ENCODE data around the gene RBM10. TPM values are rescaled to one million over a fixed set of nuclear protein-coding genes. Genes with fewer than 3 reads are reported as not detected.

Gene RBM10
- total RNA-seq, 1 experiment from 2014 or later, result 41.0 TPM

DNA sequence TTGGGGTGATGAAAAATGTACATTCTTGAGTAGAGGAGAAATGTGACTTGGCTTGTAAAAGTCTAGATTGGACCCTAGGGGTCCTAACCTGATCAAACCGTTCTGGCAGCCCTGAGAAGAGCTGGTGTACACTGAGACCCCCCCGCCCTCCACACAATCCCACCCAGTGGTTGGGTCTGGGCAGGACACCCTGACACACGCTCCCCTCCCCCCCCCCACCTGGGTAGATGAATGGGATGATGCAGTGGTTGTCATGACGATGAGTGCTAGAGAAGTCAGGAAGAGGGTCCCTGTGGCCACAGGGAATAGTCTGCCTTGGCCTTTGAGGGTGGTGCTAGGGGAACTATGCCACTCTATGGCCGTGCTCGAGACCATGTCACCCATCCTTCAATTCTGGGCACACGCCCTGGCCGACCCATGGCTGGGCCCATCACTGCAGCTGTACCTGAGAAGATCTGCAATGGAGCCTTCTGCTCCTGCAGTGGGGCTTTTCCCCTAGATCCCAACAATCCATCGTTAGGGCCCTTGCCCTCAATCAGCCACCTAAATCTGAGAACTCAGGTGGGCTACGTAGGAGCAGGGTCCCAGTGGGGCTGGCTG is 77.8 kb downstream of the RBM10 start:
- peaks cover 56% of the 10 kb centered on the region for H3K36me3 Mint-ChIP-seq (ENCODE audit: insufficient read depth, unreplicated experiment)
- H3K4me3 Mint-ChIP-seq (ENCODE audit: unreplicated experiment), result no peak overlapping the region
- Histone ChIP-seq H3K4me1 (no peaks in the 10 kb centered on the region), H3K36me3 (ENCODE audit: control insufficient read depth, insufficient read depth, low read length) (peaks cover 2% of the 10 kb centered on the region; the same call in 1 of the 2 replicates), H3K4me3 (ENCODE audit: low read depth, low read length) (no peak overlapping the region), H3K9me3 (no peaks in the 10 kb centered on the region), H3K27me3 (replicated peaks; ENCODE audit: control insufficient read depth, insufficient read depth, low read length) (no peaks in the 10 kb centered on the region)
- ChIA-PET POLR2A (no interaction called here), CTCF (interaction anchor here (0.6 kb wide), 1 partner anchor 27 kb away, joined by 3 read pairs; no protein-coding TSS in a partner anchor)
- H3K9me3 Mint-ChIP-seq (ENCODE audit: unreplicated experiment), result no peaks in the 10 kb centered on the region
- H3K4me1 Mint-ChIP-seq (ENCODE audit: low read depth, unreplicated experiment), result peaks cover 15% of the 10 kb centered on the region
- no peak overlapping the region for H3K27ac Mint-ChIP-seq (ENCODE audit: unreplicated experiment)
- DNase-seq, result no peak
- H3K27me3 Mint-ChIP-seq (ENCODE audit: insufficient read depth, unreplicated experiment), result no peaks in the 10 kb centered on the region
- TF ChIP-seq, protein P1, sequence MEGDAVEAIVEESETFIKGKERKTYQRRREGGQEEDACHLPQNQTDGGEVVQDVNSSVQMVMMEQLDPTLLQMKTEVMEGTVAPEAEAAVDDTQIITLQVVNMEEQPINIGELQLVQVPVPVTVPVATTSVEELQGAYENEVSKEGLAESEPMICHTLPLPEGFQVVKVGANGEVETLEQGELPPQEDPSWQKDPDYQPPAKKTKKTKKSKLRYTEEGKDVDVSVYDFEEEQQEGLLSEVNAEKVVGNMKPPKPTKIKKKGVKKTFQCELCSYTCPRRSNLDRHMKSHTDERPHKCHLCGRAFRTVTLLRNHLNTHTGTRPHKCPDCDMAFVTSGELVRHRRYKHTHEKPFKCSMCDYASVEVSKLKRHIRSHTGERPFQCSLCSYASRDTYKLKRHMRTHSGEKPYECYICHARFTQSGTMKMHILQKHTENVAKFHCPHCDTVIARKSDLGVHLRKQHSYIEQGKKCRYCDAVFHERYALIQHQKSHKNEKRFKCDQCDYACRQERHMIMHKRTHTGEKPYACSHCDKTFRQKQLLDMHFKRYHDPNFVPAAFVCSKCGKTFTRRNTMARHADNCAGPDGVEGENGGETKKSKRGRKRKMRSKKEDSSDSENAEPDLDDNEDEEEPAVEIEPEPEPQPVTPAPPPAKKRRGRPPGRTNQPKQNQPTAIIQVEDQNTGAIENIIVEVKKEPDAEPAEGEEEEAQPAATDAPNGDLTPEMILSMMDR (IDR thresholded peaks at IDR 0.05; ENCODE audit: insufficient read depth in 1 of 2, low read depth in 1 of 2, low read length in 1 of 2, severe bottlenecking in 1 of 2, unreplicated experiment in 1 of 2), result no peak
- no TSS peak for BruUV-seq (replicated peaks)
- intact Hi-C loops (cut with micrococcal nuclease; ENCODE audit: unreplicated experiment), result no loop called here

DNA sequence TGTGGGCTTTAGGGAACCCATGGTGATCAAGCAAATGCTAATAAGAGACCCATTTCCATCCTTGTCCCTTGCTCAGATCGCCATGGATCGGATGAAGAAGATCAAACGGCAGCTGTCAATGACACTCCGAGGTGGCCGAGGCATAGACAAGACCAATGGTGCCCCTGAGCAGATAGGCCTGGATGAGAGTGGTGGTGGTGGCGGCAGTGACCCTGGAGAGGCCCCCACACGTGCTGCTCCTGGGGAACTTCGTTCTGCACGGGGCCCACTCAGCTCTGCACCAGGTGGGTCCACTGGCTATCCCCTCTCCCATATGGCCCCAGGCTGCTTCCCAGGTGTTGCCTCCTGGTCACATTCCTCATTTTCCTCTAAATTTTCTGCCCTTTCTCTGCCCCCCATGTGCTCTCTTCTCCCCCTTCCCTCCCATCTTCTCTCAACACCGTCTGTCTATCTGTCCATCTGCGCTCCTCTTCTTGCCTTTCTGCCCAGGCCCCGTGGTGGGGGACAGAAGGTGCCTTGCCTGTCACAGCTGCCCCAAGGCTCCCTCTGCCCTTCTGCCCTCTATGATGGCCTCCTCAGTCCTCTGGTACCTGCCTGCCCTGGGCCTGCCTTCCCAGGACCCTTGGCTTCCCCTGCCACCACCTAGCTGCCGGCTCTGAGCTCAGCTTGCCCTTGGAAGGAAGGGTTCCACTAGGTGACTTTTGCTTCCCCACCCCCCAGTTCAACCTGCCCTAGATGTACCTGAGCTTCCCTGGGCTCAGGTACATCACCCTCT is 78.6 kb downstream of the RBM10 start:
- H3K9me3 ChIP-seq, result no peaks in the 10 kb centered on the region
- CTCF ChIA-PET, result interaction anchor here (1.3 kb wide), 1 partner anchor 89 kb away, joined by 5 read pairs; no protein-coding TSS in a partner anchor
- BruUV-seq (replicated peaks), result no TSS peak
- TF ChIP-seq, protein P1 (IDR thresholded peaks at IDR 0.05; ENCODE audit: insufficient read depth in 1 of 2, low read depth in 1 of 2, low read length in 1 of 2, severe bottlenecking in 1 of 2, unreplicated experiment in 1 of 2), result no peak
- H3K27me3 Mint-ChIP-seq (ENCODE audit: insufficient read depth, unreplicated experiment), result no peaks in the 10 kb centered on the region
- no peaks in the 10 kb centered on the region for H3K9me3 Mint-ChIP-seq (ENCODE audit: unreplicated experiment)
- POLR2A ChIA-PET, result no interaction called here
- H3K4me3 Mint-ChIP-seq (ENCODE audit: unreplicated experiment), result no peak overlapping the region
- H3K4me3 ChIP-seq (ENCODE audit: low read depth, low read length), result no peak overlapping the region
- no peak for DNase-seq
- H3K36me3 ChIP-seq (ENCODE audit: control insufficient read depth, insufficient read depth, low read length), result peaks cover 2% of the 10 kb centered on the region; the same call in 1 of the 2 replicates
- H3K27me3 ChIP-seq (replicated peaks; ENCODE audit: control insufficient read depth, insufficient read depth, low read length), result no peaks in the 10 kb centered on the region
- H3K36me3 Mint-ChIP-seq (ENCODE audit: insufficient read depth, unreplicated experiment), result peaks cover 56% of the 10 kb centered on the region
- intact Hi-C loops (cut with micrococcal nuclease; ENCODE audit: unreplicated experiment), result no loop called here
- no peak overlapping the region for H3K27ac Mint-ChIP-seq (ENCODE audit: unreplicated experiment)
- peaks cover 15% of the 10 kb centered on the region for H3K4me1 Mint-ChIP-seq (ENCODE audit: low read depth, unreplicated experiment)
- H3K4me1 ChIP-seq, result no peaks in the 10 kb centered on the region

DNA sequence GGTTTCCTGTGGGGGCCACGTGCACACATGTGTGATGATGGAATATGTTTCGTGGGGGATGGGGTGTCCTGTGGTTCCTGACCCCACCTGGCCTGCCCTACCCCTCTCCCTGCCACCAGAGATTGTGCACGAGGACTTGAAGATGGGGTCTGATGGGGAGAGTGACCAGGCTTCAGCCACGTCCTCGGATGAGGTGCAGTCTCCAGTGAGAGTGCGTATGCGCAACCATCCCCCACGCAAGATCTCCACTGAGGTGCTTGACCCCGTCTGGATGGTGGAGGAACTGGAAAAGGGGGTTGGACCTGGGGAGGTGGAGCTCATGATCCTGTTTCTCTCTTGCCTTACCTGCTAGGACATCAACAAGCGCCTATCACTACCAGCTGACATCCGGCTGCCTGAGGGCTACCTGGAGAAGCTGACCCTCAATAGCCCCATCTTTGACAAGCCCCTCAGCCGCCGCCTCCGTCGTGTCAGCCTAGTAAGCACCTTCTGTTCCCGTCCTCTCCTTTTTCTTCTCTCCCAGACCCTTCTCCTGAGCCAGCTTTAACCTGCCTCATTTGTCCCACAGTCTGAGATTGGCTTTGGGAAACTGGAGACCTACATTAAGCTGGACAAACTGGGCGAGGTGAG is 79.4 kb downstream of the RBM10 start:
- Mint-ChIP-seq H3K9me3 (ENCODE audit: unreplicated experiment) (no peaks in the 10 kb centered on the region), H3K36me3 (ENCODE audit: insufficient read depth, unreplicated experiment) (peaks cover 57% of the 10 kb centered on the region), H3K4me1 (ENCODE audit: low read depth, unreplicated experiment) (peaks cover 12% of the 10 kb centered on the region), H3K4me3 (ENCODE audit: unreplicated experiment) (no peak overlapping the region), H3K27me3 (ENCODE audit: insufficient read depth, unreplicated experiment) (no peaks in the 10 kb centered on the region), H3K27ac (ENCODE audit: unreplicated experiment) (no peak overlapping the region)
- POLR2A ChIA-PET, result no interaction called here
- CTCF ChIA-PET, result interaction anchor here (1.3 kb wide), 1 partner anchor 88 kb away, joined by 5 read pairs; no protein-coding TSS in a partner anchor
- H3K36me3 ChIP-seq (ENCODE audit: control insufficient read depth, insufficient read depth, low read length), result peaks cover 2% of the 10 kb centered on the region; the same call in 1 of the 2 replicates
- intact Hi-C loops (cut with micrococcal nuclease; ENCODE audit: unreplicated experiment), result no loop called here
- TF ChIP-seq, protein P1 (IDR thresholded peaks at IDR 0.05; ENCODE audit: insufficient read depth in 1 of 2, low read depth in 1 of 2, low read length in 1 of 2, severe bottlenecking in 1 of 2, unreplicated experiment in 1 of 2), result no peak
- no peaks in the 10 kb centered on the region for H3K4me1 ChIP-seq
- DNase-seq, result no peak
- no peaks in the 10 kb centered on the region for H3K9me3 ChIP-seq
- no peaks in the 10 kb centered on the region for H3K27me3 ChIP-seq (replicated peaks; ENCODE audit: control insufficient read depth, insufficient read depth, low read length)
- BruUV-seq (replicated peaks), result no TSS peak
- H3K4me3 ChIP-seq (ENCODE audit: low read depth, low read length), result no peak overlapping the region
